ENCODE measurements around the gene NDUFS7. TPM values are rescaled to one million over a fixed set of nuclear protein-coding genes. Genes with fewer than 3 reads are reported as not detected.

NDUFS7 gene
- total RNA-seq, 1 donor from 2014 or later, result 57.3 TPM

DNA sequence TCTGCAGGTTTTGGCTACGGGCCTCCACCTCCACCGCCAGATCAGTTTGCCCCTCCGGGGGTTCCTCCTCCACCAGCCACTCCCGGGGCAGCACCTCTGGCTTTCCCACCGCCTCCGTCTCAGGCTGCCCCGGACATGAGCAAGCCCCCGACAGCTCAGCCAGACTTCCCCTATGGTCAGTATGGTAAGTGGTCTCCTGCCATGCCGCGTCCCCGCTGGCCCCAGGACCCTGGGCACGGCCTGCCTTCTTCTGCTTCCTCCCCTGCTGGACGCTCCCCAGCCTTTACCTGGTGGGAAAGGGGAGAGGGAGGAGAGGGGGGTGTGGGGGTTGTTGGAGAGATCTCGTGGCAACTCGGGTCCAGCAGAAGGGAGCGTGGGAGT lies 48.8 kb downstream of the NDUFS7 start:
- H3K36me3 Mint-ChIP-seq (ENCODE audit: low read depth), result peaks cover 5% of the 10 kb centered on the region
- H3K27me3 Mint-ChIP-seq (ENCODE audit: low read depth), result no peaks in the 10 kb centered on the region
- H3K9me3 Mint-ChIP-seq (ENCODE audit: low read depth), result no peaks in the 10 kb centered on the region
- no peak overlapping the region for H3K4me3 Mint-ChIP-seq (ENCODE audit: unreplicated experiment)
- TF ChIP-seq, protein P1, sequence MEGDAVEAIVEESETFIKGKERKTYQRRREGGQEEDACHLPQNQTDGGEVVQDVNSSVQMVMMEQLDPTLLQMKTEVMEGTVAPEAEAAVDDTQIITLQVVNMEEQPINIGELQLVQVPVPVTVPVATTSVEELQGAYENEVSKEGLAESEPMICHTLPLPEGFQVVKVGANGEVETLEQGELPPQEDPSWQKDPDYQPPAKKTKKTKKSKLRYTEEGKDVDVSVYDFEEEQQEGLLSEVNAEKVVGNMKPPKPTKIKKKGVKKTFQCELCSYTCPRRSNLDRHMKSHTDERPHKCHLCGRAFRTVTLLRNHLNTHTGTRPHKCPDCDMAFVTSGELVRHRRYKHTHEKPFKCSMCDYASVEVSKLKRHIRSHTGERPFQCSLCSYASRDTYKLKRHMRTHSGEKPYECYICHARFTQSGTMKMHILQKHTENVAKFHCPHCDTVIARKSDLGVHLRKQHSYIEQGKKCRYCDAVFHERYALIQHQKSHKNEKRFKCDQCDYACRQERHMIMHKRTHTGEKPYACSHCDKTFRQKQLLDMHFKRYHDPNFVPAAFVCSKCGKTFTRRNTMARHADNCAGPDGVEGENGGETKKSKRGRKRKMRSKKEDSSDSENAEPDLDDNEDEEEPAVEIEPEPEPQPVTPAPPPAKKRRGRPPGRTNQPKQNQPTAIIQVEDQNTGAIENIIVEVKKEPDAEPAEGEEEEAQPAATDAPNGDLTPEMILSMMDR (IDR thresholded peaks at IDR 0.05), result no peak
- no peak for DNase-seq (ENCODE audit: low spot score)
- H3K4me1 Mint-ChIP-seq (ENCODE audit: low read depth), result no peaks in the 10 kb centered on the region
- no peak overlapping the region for H3K27ac Mint-ChIP-seq (ENCODE audit: unreplicated experiment)

DNA sequence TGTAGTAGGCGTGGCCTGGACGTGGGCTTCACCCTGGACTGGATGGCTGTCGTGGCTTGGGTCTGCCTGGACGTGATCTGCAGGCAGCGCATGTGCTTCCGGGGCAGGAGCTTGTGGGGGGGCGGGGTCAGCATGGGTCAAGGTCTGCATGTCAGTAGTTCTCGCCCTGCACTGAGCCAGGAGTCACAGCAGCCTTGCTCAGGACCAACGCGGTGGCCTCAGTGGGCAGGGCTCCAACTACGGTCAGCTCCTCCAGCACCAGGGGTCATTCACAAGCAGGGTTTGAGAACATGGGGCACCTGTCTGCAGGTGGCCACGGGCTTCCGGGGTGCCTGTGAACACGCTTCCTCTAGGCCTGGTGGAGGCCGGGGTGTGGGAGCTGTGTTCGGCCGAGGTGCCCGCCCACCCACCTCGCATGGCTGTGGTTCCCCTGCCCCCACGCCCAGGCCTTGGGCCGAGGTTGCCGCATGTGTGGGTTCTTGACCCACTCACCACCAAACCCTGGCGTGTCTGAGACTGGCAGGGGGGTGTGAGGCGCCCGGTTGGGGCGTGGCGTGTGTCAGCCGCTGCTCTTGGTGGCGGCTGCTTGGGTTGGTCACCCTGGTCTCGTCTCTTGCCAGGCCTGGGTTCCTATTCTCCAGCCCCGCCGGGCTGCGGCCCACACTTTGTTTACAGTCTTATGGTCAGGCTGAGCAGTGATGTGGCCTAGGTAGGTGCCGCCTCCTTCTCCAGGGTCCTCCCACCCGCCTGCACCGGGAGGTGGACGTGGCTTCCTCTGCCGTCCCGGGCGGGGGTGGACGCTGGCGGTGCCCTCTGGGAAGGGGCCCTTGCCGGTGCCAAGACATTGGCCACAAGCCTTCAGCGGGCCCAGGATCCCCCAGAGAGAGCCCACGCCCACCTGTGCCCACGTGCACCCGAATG lies 49.7 kb downstream of the NDUFS7 start:
- no peak for DNase-seq (ENCODE audit: low spot score)
- Mint-ChIP-seq H3K36me3 (ENCODE audit: low read depth) (peaks cover 5% of the 10 kb centered on the region), H3K9me3 (ENCODE audit: low read depth) (no peaks in the 10 kb centered on the region), H3K27ac (ENCODE audit: unreplicated experiment) (no peak overlapping the region), H3K27me3 (ENCODE audit: low read depth) (no peaks in the 10 kb centered on the region), H3K4me1 (ENCODE audit: low read depth) (peaks cover 5% of the 10 kb centered on the region), H3K4me3 (ENCODE audit: unreplicated experiment) (no peak overlapping the region)
- TF ChIP-seq, protein P1 (IDR thresholded peaks at IDR 0.05), result no peak

DNA sequence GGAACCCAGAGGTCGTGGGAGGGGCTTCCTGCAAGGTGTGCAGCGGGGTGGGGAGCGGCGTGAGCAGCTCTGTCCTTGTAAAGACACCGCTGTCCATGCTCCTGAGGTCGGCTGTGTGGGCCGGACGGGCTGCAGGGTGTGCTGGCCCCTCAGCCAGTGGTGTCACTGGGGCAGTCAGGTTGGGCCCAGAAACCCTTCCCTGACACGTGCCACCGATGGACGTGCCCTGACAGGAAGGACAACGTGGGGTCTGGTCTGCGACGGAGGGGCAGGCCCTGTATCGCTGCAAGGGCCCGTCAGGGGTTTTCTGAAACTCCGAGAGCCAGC lies 50.3 kb downstream of the NDUFS7 start:
- H3K27me3 Mint-ChIP-seq (ENCODE audit: low read depth), result no peaks in the 10 kb centered on the region
- peaks cover 5% of the 10 kb centered on the region for H3K36me3 Mint-ChIP-seq (ENCODE audit: low read depth)
- no peak for DNase-seq (ENCODE audit: low spot score)
- H3K4me1 Mint-ChIP-seq (ENCODE audit: low read depth), result peaks cover 6% of the 10 kb centered on the region
- H3K4me3 Mint-ChIP-seq (ENCODE audit: unreplicated experiment), result no peak overlapping the region
- no peaks in the 10 kb centered on the region for H3K9me3 Mint-ChIP-seq (ENCODE audit: low read depth)
- TF ChIP-seq, protein P1 (IDR thresholded peaks at IDR 0.05), result no peak
- H3K27ac Mint-ChIP-seq (ENCODE audit: unreplicated experiment), result no peak overlapping the region

DNA sequence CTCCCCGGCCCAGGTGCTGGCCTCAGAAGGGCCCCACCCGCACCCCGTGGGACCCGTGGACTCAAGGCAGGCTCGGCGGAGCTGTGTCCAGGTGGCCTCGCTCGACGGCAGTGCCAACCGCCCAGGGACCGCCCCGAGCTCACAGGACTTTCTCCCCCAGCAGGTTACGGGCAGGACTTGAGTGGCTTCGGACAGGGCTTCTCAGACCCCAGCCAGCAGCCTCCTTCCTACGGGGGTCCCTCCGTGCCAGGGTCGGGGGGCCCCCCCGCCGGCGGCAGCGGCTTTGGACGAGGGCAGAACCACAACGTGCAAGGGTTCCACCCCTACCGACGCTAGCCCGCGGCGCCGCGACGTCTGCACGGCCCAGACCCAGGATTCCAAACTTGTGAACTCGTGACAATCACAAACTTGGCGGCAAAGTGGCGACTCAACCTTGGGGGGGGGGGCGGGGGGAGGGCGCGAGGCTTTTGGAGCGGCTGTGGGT lies 50.9 kb downstream of the NDUFS7 start:
- no peak for DNase-seq (ENCODE audit: low spot score)
- no peak overlapping the region for H3K4me3 Mint-ChIP-seq (ENCODE audit: unreplicated experiment)
- TF ChIP-seq, protein P1 (IDR thresholded peaks at IDR 0.05), result no peak
- H3K4me1 Mint-ChIP-seq (ENCODE audit: low read depth), result peaks cover 12% of the 10 kb centered on the region
- H3K27me3 Mint-ChIP-seq (ENCODE audit: low read depth), result no peaks in the 10 kb centered on the region
- H3K9me3 Mint-ChIP-seq (ENCODE audit: low read depth), result no peaks in the 10 kb centered on the region
- peaks cover 5% of the 10 kb centered on the region for H3K36me3 Mint-ChIP-seq (ENCODE audit: low read depth)
- no peak overlapping the region for H3K27ac Mint-ChIP-seq (ENCODE audit: unreplicated experiment)

DNA sequence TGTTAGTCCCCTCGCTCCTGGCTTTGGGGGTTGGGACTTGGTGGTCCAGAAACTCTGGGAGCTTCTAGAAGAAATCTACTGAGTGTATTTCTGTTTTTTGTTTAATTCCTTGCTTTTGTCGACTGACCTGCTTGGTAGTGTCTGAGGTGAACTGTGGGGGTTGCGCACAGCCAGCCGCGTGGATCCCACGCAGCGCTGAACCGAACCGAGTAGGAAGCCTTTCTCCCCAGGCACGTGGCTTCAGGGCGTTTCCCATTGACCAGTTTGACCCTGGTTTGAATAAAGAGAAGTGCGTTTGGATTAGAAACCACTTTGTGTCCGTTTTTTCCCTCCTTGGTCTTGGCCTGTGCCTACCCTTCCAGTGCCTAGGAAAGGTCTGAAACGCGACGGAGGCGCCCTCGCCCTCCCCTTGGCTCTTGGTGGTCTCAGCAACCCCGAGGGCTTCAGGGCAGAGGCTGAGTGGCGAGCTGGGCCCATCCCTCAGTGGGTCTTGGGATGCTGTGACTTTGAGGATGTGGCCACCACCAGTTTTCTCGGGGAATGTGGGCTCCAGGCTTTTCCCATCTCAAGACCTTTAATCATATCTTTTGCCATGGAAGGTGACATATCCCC lies 51.8 kb downstream of the NDUFS7 start:
- TF ChIP-seq, protein P1 (IDR thresholded peaks at IDR 0.05), result no peak
- no peak overlapping the region for H3K27ac Mint-ChIP-seq (ENCODE audit: unreplicated experiment)
- DNase-seq (ENCODE audit: low spot score), result no peak
- H3K9me3 Mint-ChIP-seq (ENCODE audit: low read depth), result no peaks in the 10 kb centered on the region
- H3K27me3 Mint-ChIP-seq (ENCODE audit: low read depth), result no peaks in the 10 kb centered on the region
- peaks cover 19% of the 10 kb centered on the region for H3K4me1 Mint-ChIP-seq (ENCODE audit: low read depth)
- H3K4me3 Mint-ChIP-seq (ENCODE audit: unreplicated experiment), result no peak overlapping the region
- H3K36me3 Mint-ChIP-seq (ENCODE audit: low read depth), result peaks cover 8% of the 10 kb centered on the region
